Neural cell (in vitro differentiated cells): Measurements from ENCODE around the gene WNT7B. TPM values are rescaled to one million over a fixed set of nuclear protein-coding genes. Genes with fewer than 3 reads are reported as not detected.

Experiments used
- H2AFZ ChIP-seq: fragments of 200-600, 300-800 bp; sonication (generic), shearing (Covaris generic); 2 replicates; pipeline ENCODE4 v1.6.0; 2014; ENCODE audit warnings: low read depth, mild to moderate bottlenecking, antibody characterized with exemption, low read length, moderate library complexity
- H3F3A ChIP-seq: fragments of 200-600 bp; shearing (Covaris generic); 2 replicates; pipeline ENCODE4 v1.6.1; 2016; ENCODE audit warnings: mild to moderate bottlenecking, moderate library complexity, mixed read lengths, antibody characterized with exemption, low read length; ENCODE audit not compliant: insufficient read depth, poor library complexity, severe bottlenecking
- H3K27ac ChIP-seq: fragments of 200-600, 300-800 bp; sonication (generic), shearing (Covaris generic); 2 replicates; pipeline ENCODE4 v1.5.1; 2014; ENCODE audit warnings: mild to moderate bottlenecking, low read length, moderate library complexity
- H3K27me3 ChIP-seq: fragments of 300-800, 200-600 bp; sonication (generic), shearing (Covaris generic); 2 replicates; pipeline ENCODE4 v1.6.0; 2014; ENCODE audit warnings: mild to moderate bottlenecking, low read depth, low read length, moderate library complexity; ENCODE audit not compliant: insufficient read depth
- H3K36me3 ChIP-seq: fragments of 300-800, 200-600 bp; sonication (generic), shearing (Covaris generic); 2 replicates; pipeline ENCODE4 v1.5.1; 2014; ENCODE audit warnings: mild to moderate bottlenecking, antibody characterized with exemption, low read length, moderate library complexity; ENCODE audit not compliant: insufficient read depth
- H3K4me2 ChIP-seq: fragments of 300-800, 200-600 bp; sonication (generic), shearing (Covaris generic); 2 replicates; pipeline ENCODE4 v1.6.0; 2014; ENCODE audit warnings: mild to moderate bottlenecking, low read length
- H3K4me3 ChIP-seq: fragments of 300-800, 200-600 bp; sonication (generic), shearing (Covaris generic); 2 replicates; pipeline ENCODE4 v1.5.1; 2014; ENCODE audit warnings: mild to moderate bottlenecking, low read length, moderate library complexity
- H3K79me2 ChIP-seq: fragments of 200-600 bp; shearing (Covaris generic); replicated peaks from 2 replicates; pipeline ENCODE4 v1.6.0; 2014; ENCODE audit warnings: mild to moderate bottlenecking, low read length, moderate library complexity; ENCODE audit not compliant: insufficient read depth
- H3K9ac ChIP-seq: fragments of 300-800, 200-600 bp; sonication (generic), shearing (Covaris generic); 2 replicates; pipeline ENCODE4 v1.6.1; 2016; ENCODE audit warnings: mild to moderate bottlenecking, low read length, mixed read lengths
- H3K9me2 ChIP-seq: fragments of 200-600 bp; shearing (Covaris generic); 2 replicates; pipeline ENCODE4 v1.6.1; 2016; ENCODE audit warnings: mild to moderate bottlenecking, low read length, mixed read lengths; ENCODE audit not compliant: insufficient read depth
- H3K9me3 ChIP-seq: fragments of 200-600, 300-800 bp; sonication (generic), shearing (Covaris generic); 2 replicates; pipeline ENCODE4 v1.6.1; 2016; ENCODE audit warnings: mild to moderate bottlenecking, mixed run types, low read length, moderate library complexity, mixed read lengths
- H4K20me1 ChIP-seq: fragments of 200-600 bp; shearing (Covaris generic); 2 replicates; pipeline ENCODE4 v1.6.1; 2016; ENCODE audit warnings: mild to moderate bottlenecking, mixed run types; ENCODE audit not compliant: insufficient read depth
- CTCF ChIP-seq: fragments of 450-650 bp; IDR thresholded peaks from 2 replicates; pipeline ENCODE4 v1.5.1; 2014; ENCODE audit warnings: antibody characterized with exemption, mild to moderate bottlenecking, moderate library complexity; ENCODE audit not compliant: poor library complexity, severe bottlenecking
- EP300 ChIP-seq: fragments of 450-650 bp; conservative IDR thresholded peaks from 2 replicates; pipeline ENCODE4 v1.6.1; 2014; ENCODE audit warnings: antibody characterized with exemption, mild to moderate bottlenecking, moderate library complexity; ENCODE audit not compliant: poor library complexity, severe bottlenecking
- EZH2 ChIP-seq: fragments of 200-600, 300-800 bp; shearing (Covaris generic), sonication (generic); IDR thresholded peaks from 2 replicates; pipeline ENCODE4 v1.6.1; 2014; ENCODE audit warnings: antibody characterized with exemption, low read length, borderline replicate concordance, mild to moderate bottlenecking; ENCODE audit not compliant: insufficient read depth, poor library complexity, severe bottlenecking
- MXI1 ChIP-seq: fragments of 450-650 bp; conservative IDR thresholded peaks from 2 replicates; pipeline ENCODE4 v1.6.1; 2014; ENCODE audit warnings: antibody characterized with exemption, mild to moderate bottlenecking; ENCODE audit not compliant: poor library complexity, severe bottlenecking
- POLR2AphosphoS5 ChIP-seq: IDR thresholded peaks from 2 replicates; pipeline ENCODE4 v1.6.1; 2012
- RAD21 ChIP-seq: fragments of 450-650 bp; conservative IDR thresholded peaks from 2 replicates; pipeline ENCODE4 v1.6.1; 2014; ENCODE audit warnings: antibody characterized with exemption, mild to moderate bottlenecking, moderate library complexity
- REST ChIP-seq: IDR thresholded peaks from 2 replicates; pipeline ENCODE4 v1.6.1; 2012; ENCODE audit warnings: borderline replicate concordance
- SMC3 ChIP-seq: fragments of 450-650 bp; conservative IDR thresholded peaks from 2 replicates; pipeline ENCODE4 v1.6.1; 2014; ENCODE audit warnings: antibody characterized with exemption, mild to moderate bottlenecking, moderate library complexity; ENCODE audit not compliant: poor library complexity
- TAF1 ChIP-seq: IDR thresholded peaks from 2 replicates; pipeline ENCODE4 v1.6.1; 2012; ENCODE audit warnings: low read depth
- polyA plus RNA-seq: library from polyadenylated mRNA; depleted of rRNA; stranded (reverse); fragments of >200 nt; gene quantifications from 2 replicates; pipeline ENCODE4 v1.2.3, GENCODE V29; 2014

The WNT7B gene
- polyA plus RNA-seq, 1 donor from 2014 or later = 0.16 TPM

DNA sequence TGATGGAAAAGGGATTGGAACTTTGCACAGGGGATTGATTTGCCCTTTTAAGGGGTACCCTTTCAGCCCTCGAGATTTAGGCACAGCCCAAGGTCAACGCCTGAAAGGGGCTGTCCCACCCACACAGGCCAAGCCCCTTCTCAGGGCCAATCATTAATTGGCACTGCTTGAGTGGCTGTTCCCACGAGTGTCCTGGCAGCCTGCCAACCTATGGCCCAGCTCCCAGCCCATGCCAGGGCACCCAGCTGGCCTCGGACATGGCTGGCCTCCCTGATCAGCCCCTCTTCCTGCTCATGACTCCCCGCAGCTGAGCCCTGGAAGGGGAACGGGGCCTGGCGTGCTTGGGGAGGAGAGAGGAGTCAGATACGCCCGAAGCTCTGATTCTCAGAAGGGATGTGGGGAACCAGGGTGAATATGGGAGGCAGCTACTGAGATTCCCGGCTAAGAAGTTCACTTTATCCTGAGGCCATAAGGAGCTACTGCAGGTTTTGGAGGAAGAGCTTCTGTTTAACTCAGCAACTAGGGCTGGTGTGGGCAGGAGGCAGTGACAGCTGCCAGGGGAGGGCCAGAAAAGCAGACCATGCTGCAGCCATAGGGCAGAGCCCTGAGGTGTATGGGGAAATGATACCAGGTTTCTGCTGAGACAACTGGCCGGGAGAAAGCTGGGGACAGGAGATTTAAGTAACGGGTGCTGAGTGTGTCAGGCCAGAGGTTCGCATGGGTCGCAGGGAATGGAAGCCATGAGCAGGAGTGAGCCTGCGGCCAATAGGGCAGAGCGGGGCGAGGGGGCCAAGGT is 30.0 kb downstream of the WNT7B start:
- H3K4me2 ChIP-seq = no peak overlapping the region
- no peak overlapping the region for H2AFZ ChIP-seq
- H3K4me3 ChIP-seq = no peak overlapping the region
- H3K79me2 ChIP-seq = no peaks in the 10 kb centered on the region
- no peak overlapping the region for H3K9ac ChIP-seq
- TF ChIP-seq CTCF (no peak), EP300 (no peak), MXI1 (no peak)
- no peaks in the 10 kb centered on the region for H3K36me3 ChIP-seq
- no peaks in the 10 kb centered on the region for H3K27me3 ChIP-seq
- no peaks in the 10 kb centered on the region for H3K9me3 ChIP-seq
- no peaks in the 10 kb centered on the region for H4K20me1 ChIP-seq
- H3K27ac ChIP-seq = no peak overlapping the region
- H3K9me2 ChIP-seq = no peaks in the 10 kb centered on the region
- H3F3A ChIP-seq = no peaks in the 10 kb centered on the region

DNA sequence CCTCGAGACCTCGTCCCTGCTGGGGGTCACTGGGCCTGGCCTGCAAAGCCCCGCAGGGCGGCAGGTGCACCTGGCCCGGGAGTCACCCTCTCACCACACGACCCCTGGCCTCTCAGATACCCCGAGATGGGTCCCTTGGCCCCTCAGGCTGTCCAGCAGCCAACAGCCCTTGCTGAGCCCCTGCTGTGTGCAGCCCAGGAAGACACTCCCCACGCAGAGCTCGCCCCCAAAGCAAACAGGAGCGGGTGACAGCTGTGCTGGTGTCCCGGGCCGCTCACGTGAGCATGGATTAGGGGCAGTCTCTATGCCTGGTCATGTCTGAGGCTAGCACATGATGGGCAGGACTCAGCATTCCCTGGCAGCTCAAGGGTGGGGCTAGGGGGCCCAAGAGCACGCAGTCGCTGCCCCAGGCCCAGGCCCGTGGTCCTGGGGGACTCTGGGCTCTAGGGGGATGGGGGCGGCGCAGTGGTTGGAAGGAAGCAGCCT is 31.3 kb downstream of the WNT7B start:
- Histone ChIP-seq H3K9me3 (no peaks in the 10 kb centered on the region), H3F3A (no peaks in the 10 kb centered on the region), H4K20me1 (no peaks in the 10 kb centered on the region), H3K27ac (no peak overlapping the region), H3K27me3 (no peaks in the 10 kb centered on the region), H3K79me2 (no peaks in the 10 kb centered on the region), H2AFZ (no peak overlapping the region), H3K4me3 (no peak overlapping the region), H3K4me2 (no peak overlapping the region), H3K36me3 (no peaks in the 10 kb centered on the region), H3K9ac (no peak overlapping the region), H3K9me2 (no peaks in the 10 kb centered on the region)
- TF ChIP-seq SMC3 = no peak

DNA sequence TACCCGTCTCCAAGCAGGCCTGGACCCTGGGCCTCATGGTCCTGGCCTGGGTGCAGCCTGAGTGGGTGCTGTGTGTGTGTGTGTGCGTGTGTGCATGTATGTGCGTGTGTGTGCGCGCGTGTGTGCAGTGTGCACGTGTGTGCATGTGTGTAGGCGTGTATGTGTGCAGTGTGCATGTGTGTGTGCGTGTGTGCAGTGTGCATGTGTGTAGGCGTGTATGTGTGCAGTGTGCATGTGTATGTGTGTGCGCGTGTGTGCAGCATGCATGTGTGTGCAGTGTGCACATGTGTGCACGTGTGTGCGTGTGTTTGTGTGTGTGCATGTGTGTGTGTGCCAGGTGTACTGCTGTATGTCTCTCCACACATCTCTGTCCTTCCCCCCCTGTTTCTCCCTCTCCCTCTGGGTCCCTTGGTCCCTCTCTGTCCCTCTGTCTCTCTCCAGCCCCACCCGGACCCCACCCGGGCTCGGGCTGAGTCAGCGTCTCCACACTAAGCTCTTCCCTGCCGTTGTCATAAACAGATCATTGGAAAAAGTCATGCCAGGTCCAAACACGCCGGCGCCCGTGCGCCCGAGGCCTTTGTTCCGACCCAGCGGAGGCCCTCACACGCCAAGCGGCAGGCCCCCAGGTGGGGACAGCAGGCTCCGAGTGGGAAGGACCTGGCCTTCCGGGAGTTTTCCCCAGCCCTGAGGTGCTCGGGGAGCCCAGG is 34.0 kb downstream of the WNT7B start:
- Histone ChIP-seq H4K20me1 (no peaks in the 10 kb centered on the region), H3F3A (no peaks in the 10 kb centered on the region), H3K9me2 (no peaks in the 10 kb centered on the region), H2AFZ (no peak overlapping the region), H3K4me3 (no peak overlapping the region), H3K9ac (no peak overlapping the region), H3K9me3 (no peaks in the 10 kb centered on the region), H3K36me3 (no peaks in the 10 kb centered on the region), H3K27ac (no peak overlapping the region), H3K79me2 (no peaks in the 10 kb centered on the region), H3K27me3 (no peaks in the 10 kb centered on the region), H3K4me2 (no peak overlapping the region)
- TF ChIP-seq RAD21 (no peak), EP300 (no peak), MXI1 (no peak), TAF1 (no peak), EZH2 (no peak), POLR2AphosphoS5 (no peak), REST (no peak), CTCF (no peak), SMC3 (no peak)
